DMS114 treated with DMSO at 0.1 percent for 48 hours (cell line): ENCODE measurements around the gene SLC16A2.

Experiments used
- DNase-seq: peaks from one replicate; lab custom pipeline; 2025; ENCODE audit not compliant: unreplicated experiment; lab: John Stamatoyannopoulos, UW

The SLC16A2 gene

DNA sequence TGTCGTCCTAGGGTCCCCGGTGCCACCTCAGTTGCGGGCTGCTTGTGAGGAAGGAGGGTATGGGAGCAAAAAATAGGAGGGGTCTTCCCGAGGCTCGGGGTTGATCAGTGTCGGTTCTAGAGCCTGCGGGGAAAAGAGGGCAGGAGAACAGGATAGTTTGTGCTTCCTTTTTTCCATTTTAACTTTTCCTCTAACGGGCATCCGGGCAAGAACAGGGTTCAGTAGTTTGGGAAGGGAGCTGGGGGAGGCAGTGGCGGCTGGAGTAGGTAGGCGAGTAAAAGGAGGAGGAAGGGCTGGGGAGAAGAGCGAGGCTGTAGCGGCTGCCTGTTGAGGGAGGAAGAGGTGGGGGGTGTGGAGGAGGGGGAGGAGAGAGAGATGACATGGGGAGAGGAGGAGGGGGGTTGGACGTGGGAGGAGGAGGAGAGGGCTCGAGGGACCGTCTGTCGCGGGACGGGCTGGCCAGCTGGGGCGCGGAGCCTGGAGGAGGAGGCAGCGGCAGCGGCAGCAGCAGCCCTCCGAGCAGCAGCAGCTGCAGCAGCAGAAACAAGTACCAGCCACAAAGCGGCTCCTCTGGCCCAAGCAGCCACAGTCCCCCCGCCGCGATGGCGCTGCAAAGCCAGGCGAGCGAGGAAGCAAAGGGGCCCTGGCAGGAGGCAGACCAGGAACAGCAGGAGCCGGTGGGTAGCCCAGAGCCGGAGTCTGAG, at the start of gene SLC16A2:
TSS of gene SLC16A2 (plus strand) at position 458 of the 704 bp plus-strand sequence. CDS start at position 603, 145 bp downstream.
- peak; percentile 42 for DNase-seq

DNA sequence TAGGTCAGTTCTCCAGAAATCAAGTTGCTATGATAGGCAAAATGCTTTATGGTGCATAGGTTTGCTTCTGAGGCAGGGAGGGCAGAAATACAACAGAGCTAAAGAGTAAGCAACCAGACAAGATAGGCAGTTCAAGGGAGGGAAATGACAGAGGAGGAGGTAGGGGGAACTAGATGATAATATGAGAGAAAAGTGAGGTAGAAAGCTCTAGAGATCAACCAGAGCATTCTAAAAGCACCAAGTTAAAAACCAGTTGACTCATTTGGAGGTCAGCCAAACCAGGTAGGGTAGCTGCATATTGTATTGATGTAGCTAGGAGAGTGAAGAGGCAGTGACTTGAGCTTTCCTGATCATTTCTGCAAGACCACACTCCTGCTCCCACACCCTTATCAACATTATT, 49.0 kb upstream of the SLC16A2 start:
- no peak for DNase-seq

DNA sequence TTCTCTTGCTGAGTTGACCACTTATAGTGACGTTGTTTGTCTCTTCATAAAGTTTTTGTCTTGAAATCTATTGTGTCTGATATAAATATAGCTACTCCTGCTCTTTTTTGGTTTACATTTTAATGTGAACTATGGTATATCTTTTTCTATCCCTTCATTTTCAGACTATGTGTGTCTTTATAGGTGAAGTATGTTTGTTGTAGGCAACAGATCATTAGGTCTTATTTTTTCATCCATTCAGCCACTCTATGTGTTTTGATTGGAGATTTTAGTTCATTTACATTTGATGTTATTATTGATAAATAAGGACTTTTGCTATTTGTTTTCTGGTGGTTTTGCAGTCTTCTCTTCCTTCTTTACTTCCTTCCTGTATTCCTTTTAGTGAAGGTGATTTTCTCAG, 44.0 kb upstream of the SLC16A2 start:
- DNase-seq: no peak

DNA sequence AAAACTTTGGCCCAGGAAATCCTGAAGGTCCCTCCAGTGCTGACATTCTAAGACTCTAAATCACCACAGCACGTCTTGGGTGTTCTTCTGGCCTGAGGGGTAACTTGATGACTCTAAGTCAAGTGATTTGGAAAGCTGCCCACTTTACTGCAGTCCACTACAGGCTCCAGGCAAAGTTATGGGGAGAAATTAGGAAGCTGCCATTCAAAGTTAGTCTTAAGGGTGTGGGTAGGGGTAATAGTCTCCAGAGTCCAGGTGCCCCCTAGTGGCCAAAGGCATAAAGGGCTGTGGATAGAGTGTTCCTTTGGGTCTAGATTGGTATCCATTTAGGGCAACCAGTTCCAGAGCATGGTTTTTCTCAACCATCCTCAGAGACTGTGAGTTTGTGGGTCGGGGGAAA, 38.7 kb upstream of the SLC16A2 start:
- DNase-seq: peak; percentile 23

DNA sequence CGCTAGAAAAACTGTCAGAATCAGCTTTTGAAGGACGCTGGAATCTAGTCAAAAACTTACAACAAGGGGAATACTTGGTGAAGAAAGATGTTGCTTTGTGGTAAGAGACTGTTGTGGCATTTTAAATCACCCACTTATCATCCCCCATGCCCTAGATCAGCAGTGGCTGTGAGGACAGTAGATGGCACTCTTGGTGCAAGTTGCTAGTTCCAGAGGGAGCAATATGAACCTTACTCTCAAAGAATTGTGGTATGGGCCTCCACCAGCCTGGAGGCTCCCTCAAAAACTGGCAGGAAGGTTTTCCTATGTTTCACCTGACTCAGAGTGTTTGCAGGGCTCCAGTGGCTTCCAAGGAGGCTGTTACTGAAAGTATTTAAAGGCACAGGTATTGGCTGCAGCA, 37.7 kb upstream of the SLC16A2 start:
- DNase-seq: peak; percentile 34

DNA sequence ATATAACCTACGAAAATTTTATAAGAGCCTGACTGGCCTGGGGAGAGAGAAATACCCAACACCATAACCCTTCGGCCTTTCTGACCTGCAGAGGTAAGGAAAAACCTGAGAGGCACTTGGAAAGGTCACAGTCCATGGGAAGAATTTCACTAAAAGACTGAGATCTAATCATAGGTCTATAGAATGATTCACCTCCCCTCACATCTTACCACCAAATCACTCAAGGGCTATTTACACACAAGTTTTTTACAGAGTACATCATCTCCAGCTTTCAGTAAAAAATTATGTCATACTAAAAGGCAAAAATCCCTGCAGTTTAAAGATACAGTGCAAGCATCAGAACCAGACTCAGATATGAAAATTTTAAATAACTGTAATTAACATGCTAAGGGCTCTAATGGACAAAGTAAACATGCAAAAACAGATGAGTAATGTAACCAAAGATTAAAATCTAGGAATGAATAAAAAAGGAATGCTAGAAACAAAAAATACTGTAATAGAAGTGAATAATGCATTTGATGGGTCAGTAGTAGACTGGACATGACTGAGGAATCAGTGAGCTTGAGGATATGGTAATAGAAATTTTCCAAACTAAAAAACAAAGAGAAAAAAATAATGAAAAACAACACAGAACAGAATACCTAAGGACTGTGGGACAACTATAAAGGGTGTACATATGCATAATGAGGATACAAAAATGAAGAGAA, 32.1 kb upstream of the SLC16A2 start:
- DNase-seq: no peak

DNA sequence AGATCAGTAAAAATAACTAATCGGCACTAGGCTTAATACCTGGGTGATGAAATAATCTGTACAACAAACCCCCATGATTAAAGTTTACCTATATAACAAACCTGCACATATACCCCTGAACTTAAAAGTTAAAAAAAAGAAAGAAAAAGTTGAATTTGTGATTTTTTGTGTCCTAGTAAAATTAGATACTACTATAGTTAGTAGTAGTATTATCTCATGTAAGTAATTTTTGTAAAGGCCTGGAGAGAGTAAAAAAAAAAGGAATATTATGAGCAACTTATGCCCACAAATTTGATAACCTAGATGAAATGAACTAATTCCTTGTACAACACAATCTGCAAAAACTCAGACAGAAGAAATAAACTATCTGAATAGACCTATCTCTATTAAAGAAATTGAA, 25.7 kb upstream of the SLC16A2 start:
- no peak for DNase-seq

DNA sequence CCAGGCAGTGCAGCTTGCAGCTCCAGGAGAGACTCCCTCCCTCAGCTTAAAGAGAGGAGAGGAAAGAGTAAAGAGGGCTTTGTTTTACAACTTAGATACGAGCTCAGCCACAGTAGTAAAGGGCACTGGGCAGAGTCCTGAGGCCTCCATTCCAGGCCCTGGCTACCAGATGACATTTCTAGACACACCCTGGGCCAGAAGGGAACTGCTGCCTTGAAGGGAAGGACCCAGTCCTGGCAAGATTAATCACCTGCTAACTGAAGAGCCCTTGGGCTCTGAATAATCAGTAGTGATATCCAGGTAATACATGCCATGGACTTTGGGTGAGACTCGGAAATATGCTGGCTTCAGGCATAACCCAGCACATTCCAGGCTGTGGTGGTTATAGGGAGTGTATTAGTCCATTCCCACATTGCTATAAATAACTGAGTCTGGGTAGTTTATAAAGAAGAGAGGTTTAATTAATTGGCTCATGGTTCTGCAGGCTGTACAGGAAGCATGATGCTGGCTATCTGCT, 15.3 kb upstream of the SLC16A2 start:
- DNase-seq: no peak

DNA sequence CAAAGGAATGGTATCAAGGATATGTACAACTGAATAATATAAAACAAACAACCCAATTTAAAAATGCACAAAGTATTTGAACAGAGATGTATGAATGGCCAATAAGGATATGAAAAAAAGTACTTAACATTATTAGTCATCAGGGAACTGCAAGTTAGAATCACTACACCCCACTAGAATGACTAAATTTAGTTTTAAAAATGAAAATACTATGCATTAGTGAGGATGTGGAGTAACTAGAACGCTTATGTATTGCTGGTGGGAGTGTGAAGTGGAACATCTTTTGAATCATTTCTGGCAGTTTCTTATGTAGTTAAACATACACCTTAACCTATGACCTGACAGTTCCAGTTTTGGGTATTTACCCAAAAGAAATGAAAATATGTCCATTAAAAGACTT, 13.0 kb upstream of the SLC16A2 start:
- DNase-seq: no peak

DNA sequence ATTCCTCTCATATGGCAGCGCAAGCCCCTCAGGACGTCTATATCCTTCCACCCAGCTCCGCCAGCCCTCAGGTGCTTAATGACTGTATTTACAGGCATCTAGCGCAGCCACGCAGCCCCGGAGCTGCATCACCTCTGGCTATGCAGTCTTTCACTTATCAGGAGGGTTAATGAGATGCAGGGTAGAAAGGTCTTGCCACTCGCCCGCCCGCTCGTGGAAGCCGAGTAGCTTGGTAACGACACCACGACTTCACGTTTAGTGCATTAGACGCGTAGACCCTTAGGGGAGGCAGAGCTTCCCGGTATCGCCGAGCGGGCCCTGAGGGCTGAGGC, 1.5 kb upstream of the SLC16A2 start:
- no peak for DNase-seq

DNA sequence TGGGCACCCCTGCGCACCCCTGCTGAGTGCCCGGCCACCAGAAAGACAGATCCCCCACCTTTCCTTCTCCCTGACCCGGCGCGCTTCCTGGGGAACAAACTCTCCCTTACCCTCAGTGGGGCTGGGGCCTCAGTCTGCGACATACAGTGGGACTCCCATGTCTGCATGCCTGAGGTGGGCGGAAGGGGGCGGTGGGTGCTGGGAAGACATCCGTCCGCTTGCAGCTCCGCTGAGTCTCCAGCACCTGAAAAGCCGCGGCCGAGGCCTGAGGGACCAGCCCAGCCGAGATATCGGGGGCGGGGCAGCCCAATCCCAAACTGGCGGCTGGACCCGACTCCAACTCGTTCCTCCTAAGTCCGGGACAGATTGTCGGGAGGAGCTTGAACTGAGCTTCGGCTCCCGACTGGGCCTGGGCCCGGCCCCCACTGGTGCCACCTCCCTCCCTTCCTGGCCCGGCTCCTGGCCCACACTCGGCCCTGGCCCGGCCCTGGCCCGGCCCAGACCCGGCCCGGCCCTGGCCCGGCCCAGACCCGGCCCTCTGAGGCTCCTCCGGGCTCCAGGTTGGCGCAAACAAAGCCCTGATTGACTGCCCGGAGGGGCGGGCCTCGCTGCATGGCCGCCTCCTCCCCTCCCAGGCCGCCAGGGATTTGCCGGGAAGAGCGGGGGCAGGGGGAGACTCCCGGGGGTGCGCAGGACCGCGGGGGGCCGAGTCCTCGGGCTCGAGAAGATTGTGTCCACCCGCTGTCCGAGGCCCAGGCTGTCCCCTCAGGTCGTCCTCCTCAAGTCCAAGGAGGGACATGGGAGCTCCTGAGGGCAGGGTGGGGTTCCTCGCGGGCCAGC, 877 bp upstream of the SLC16A2 start:
- DNase-seq: peak; percentile 10

DNA sequence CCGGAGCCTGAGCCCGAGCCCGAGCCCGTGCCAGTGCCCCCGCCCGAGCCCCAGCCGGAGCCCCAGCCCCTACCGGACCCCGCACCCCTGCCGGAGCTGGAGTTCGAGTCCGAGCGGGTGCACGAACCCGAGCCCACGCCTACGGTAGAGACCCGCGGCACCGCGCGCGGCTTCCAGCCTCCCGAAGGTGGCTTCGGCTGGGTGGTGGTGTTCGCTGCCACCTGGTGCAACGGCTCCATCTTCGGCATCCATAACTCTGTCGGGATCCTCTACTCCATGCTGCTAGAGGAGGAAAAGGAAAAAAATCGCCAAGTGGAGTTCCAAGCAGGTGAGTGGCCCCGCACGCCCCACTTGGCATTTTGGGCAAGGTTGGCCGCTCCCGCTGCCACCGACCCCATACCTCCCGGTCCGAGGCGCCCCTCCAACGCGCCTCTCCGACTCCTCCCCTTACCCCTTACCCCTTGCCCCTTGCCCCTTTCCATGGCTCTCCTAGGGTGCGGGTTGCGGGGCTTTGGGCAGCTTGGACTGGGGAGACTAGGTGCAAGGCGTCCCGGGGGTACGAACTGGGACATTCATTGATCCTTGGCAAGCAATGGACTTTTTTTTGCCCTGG, 553 bp downstream of the SLC16A2 start:
- DNase-seq: no peak

DNA sequence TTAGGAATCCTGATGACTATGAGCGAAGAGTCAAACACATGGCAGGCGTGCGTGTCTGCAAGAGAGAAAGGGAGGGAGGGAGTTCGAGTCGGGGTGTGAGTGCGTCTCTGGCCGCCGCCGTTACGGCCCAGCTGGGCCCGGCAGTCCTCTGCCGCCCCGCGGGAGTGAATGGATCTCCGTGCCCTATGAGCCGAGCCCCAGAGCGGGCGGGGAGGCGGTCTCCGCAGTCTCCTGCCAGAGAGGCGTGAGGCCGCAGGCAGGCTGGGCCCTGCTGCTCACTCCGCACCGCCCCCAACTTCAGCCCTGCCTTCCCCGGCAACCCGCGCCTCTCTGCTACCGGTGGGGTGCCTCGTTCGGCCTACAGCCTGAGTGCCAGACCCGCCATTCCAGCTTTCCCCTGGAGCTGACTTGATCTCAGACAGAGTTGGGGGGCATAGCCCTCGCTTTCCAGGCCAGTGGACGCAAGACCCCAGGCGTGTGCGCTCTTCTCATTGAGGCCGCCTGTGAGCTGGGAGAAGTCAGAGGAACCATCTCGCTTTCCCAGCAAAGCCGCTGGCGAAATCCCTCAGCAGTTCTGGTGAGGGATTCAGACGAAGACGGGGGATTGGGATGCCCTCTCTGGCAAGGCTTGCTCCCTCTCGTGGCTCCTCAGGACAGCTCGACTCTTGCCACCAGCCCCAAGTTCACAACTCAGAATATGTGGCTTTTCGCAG, 1.4 kb downstream of the SLC16A2 start:
- peak; percentile 23 for DNase-seq

DNA sequence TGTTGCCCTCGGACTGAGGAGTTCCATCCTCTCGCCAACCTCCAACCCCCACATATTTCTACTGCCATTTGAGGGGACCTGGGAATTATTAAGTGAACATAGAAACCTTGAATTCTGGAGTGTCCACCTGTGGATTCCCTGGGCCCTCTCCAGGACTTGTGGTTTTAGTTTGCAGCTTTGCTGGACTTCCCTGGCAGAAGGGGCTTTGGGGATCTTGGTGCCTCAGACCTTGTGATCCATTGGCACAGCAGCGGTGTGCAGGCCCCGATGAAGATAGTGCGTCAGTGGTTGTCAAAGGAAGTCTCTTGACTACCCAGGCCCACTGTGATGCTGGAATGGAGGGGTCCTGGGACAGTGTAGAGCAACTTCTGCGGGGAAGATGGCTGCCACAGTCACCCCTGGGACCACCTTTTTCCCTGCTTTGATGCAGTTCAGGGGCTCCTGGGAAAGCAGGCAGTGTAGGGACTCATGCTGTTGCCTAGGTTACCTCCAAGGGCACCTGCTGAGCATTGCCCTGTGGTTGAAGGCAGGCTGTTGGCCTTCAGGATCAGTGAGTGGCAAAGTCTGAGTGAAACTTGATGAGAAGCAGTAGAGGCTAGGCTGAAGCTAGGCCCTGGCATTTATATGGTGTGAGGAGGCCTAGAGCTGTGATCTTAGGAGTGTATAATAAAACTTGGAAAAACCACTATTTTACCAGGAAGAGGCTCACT, 2.2 kb downstream of the SLC16A2 start:
- DNase-seq: no peak

DNA sequence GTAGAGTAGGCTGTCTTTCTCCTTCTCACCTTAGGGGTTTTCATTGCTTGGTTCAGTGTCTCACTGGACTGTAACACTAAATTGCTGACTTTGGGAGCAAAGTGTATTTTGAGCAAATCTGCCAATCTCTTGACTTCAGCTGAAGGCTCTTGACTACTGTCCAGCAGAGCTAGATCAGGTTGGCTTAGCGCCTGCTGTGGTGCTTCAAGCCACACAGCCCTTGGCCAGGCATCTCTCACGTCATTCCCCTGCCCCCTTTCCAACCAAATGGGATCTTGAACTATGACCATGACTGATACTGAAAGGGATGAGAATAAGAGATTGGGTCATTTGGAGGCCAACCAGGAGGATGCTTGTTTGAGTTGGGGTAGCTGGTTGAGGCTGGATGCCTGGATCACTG, 4.8 kb downstream of the SLC16A2 start:
- no peak for DNase-seq

DNA sequence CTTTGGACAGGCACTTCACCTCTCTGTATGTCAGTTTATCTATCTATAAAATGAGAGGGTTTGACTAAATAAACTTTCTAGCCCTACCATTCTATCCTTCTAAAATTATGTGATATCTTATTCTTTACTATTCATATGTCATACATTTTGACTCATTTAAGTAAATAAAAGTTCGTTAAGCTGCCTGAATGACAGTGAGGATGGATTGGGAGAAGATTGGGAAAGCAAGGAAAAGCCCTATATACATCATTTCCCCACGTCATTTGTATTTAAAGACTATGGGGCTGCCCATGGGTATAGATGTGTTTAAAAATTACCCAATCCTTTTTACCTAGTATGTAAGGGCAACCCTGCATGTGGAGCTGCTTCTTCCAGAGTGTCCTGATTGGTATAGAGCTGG, 5.3 kb downstream of the SLC16A2 start:
- DNase-seq: no peak

DNA sequence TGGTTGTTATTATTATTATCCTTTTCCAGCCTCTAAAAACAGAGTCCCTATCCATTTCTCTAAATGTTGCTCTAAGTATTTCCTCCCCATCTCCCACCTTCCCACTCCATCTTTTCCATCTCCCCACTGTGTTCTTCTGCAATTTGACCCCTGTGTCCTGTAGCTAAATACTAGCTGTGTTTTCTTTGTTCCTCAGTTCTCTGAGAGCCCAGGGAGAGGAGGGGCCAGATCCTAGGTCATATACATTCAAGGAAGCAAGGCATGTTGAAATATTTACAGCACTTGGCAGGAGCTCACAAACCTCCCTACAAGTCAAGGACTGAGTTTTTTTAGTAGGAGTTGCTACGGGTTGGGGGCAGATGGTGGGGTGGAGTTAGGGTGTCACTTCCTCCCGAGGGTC, 10.5 kb downstream of the SLC16A2 start:
- DNase-seq: no peak

DNA sequence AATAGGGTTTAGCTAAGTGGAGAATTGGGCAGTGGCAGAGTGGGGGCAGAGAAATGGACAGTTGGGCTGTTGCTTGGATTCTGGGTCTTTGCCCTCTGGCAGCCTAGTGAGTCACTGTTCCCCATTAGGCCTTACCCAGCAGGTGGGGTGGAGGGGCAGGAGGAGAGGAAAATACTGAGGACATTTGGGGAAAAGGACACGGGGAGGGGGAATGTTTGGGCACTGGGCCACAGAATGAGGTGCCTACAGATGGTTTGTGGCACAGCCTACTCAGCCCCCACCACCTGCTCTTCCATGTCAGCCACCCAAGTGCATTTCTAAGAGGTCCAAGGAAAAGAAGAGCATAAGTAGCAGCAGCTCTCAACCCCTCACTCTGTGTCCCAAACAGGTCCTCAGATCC, 13.0 kb downstream of the SLC16A2 start:
- no peak for DNase-seq

DNA sequence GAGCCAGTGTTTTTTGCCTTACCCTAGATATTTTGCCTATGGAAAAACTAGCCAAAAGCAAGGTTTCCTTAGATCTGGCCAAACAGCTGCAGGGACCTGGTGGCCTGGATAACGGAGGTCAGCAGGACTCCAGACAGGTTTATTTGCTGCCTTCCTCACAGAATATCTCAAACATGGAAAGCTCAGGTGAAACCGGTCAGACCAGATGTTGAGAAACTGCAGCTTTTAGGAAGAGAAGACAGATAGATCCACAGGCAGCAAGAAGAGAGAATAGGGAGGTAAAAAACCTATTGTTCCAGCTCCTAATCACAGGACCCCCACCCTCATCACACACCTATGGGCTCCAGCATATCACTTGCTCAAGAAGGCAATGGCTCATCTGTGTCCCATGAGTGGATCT, 16.2 kb downstream of the SLC16A2 start:
- no peak for DNase-seq

DNA sequence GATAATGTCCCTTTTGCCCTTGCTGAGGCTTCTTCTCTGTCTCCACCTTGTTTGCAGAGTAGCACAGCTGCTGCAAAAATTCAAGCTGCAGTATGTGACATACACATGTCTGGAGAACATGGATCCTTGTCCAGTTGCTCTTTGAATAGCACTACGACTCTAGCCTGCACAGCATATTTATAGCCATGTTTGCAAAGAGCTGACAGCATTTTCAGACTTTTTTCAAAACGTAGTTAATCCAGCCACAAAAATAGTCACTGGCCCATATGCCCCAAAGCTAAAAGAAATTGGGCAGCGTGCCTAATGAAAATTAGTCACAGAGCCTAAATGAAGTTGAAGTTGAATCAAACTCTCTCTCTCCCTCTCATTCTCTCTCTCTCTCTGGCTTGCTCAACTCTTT, 17.5 kb downstream of the SLC16A2 start:
- no peak for DNase-seq
